Common myeloid progenitor, CD34-positive (primary cell): ENCODE data around the gene AFF3.

Experiments
- CTCF ChIA-PET: fragments of 350-600 bp; sonication (Branson Sonifier 250); formaldehyde crosslinking; loops from one replicate; lab custom pipeline; 2021; ENCODE audit warnings: antibody characterized with exemption; lab: Charles Lee
- POLR2A ChIA-PET: fragments of 350-600 bp; sonication (Branson Sonifier 250); formaldehyde crosslinking; loops from one replicate; lab custom pipeline; 2021; ENCODE audit warnings: antibody characterized with exemption; lab: Charles Lee
- DNase-seq, 3 donors: peaks; one replicate each; pipeline versions ENCODE4 v3.0.0 to v3.0.0-alpha.2; 2013
- H3K27ac ChIP-seq, 2 experiments: 1 replicate in 1 of 2; 2 replicates in 1 of 2; pipeline ENCODE4 v1.7.0; 2013; ENCODE audit warnings: inconsistent platforms in 2 of 2, low read length in 2 of 2, mild to moderate bottlenecking in 2 of 2, low read depth in 1 of 2, moderate library complexity in 1 of 2; ENCODE audit not compliant: severe bottlenecking in 2 of 2, insufficient read depth in 1 of 2, poor library complexity in 1 of 2
- H3K27me3 ChIP-seq, 5 experiments: replicated peaks in 2 of 5; 1 replicate in 3 of 5; 2 replicates in 2 of 5; pipeline versions ENCODE4 v1.6.1 to v1.7.0; 2013; ENCODE audit warnings: low read length in 4 of 5, mild to moderate bottlenecking in 2 of 5, moderate library complexity in 2 of 5, inconsistent platforms in 1 of 5; ENCODE audit not compliant: insufficient read depth in 5 of 5, control insufficient read depth in 4 of 5
- H3K36me3 ChIP-seq, 4 experiments: 1 replicate in 2 of 4; 2 replicates in 2 of 4; pipeline versions ENCODE4 v1.6.1 to v1.7.0; 2013; ENCODE audit warnings: low read length in 3 of 4, control low read depth in 1 of 4, mild to moderate bottlenecking in 1 of 4; ENCODE audit not compliant: control insufficient read depth in 4 of 4, insufficient read depth in 4 of 4
- H3K4me1 ChIP-seq, 4 experiments: 1 replicate in 3 of 4; 2 replicates in 1 of 4; pipeline versions ENCODE4 v1.6.1 to v1.7.1; 2013; ENCODE audit warnings: low read length in 3 of 4, mild to moderate bottlenecking in 3 of 4, control low read depth in 1 of 4, inconsistent platforms in 1 of 4, moderate library complexity in 1 of 4; ENCODE audit not compliant: control insufficient read depth in 4 of 4, insufficient read depth in 4 of 4; ENCODE audit errors: control extremely low read depth in 1 of 4
- H3K4me3 ChIP-seq, 7 experiments: 1 replicate in 4 of 7; 2 replicates in 3 of 7; pipeline versions ENCODE4 v1.5.1 to v1.7.0; 2013; ENCODE audit warnings: mild to moderate bottlenecking in 7 of 7, low read length in 6 of 7, moderate library complexity in 6 of 7, inconsistent platforms in 2 of 7, low read depth in 2 of 7, control low read depth in 1 of 7; ENCODE audit not compliant: insufficient read depth in 4 of 7, control insufficient read depth in 1 of 7; ENCODE audit errors: extremely low read depth in 1 of 7
- H3K9me3 ChIP-seq, 5 experiments: 1 replicate in 4 of 5; 2 replicates in 1 of 5; pipeline versions ENCODE4 v1.6.1 to v1.7.1; 2013; ENCODE audit warnings: low read length in 4 of 5, mild to moderate bottlenecking in 2 of 5, inconsistent platforms in 1 of 5, low read depth in 1 of 5, moderate library complexity in 1 of 5; ENCODE audit not compliant: control insufficient read depth in 4 of 5, insufficient read depth in 2 of 5; ENCODE audit errors: control extremely low read depth in 1 of 5
- WGBS: methylation state at CpG from one replicate; pipeline ENCODE4 v1.1.5; 2013; ENCODE audit not compliant: insufficient coverage; 5-methylcytosine and 5-hydroxymethylcytosine counted together

Gene AFF3

DNA sequence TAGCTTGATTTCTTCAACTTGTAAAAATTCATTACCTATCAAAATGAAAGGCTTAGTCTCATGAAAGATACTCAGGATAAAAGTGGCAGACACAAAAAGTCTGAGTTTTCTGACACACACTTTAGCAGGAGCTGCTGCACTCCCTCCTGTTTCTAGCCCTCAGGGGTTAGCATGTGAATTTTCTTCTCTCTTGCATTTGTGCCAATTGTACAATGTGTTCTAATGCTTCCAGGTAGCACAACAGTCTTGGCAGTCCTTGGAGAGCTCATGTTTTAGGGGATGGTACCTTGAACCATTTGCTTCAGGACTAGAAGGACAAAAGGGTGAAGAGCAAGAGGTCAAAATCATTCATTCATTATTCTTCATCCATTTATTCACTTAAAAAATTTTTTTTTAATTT lies 316.8 kb downstream of the AFF3 start:
- DNase-seq, result no peak
- H3K27ac ChIP-seq, result no peak overlapping the region
- no peak overlapping the region for H3K4me3 ChIP-seq
- no peaks in the 10 kb centered on the region for H3K27me3 ChIP-seq
- peaks cover 0 to 10% (median 3%) of the 10 kb centered on the region in 4 experiments for H3K36me3 ChIP-seq
- ChIA-PET CTCF (no interaction called here), POLR2A (no interaction called here)
- H3K9me3 ChIP-seq, result peaks cover 0 to 2% (median 0%) of the 10 kb centered on the region in 5 experiments
- peaks cover 0 to 24% (median 19%) of the 10 kb centered on the region in 4 experiments for H3K4me1 ChIP-seq

DNA sequence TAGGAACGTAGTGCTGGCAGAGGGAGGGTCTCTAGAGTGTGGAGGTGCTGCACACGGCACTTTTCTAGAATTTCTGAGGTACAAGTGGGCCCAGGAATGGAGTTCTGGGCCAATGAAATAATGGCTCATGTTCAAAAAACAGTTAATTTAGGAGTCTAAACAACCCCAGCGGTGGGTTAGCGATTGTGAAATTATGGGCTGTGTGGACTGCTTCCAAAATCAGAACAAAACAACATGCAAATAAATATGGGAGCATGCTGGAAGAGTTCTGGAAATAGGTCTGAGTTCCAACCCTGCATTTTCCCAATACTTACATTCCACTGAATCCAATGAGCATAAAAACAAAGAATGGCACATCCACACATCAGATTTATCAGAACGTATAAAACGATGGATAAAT lies 317.6 kb downstream of the AFF3 start:
- DNase-seq, result no peak
- CTCF ChIA-PET, result interaction anchor here (1.4 kb wide), 1 partner anchor 17 kb away, joined by 3 read pairs; no protein-coding TSS in a partner anchor
- H3K4me3 ChIP-seq, result no peak overlapping the region
- no peaks in the 10 kb centered on the region for H3K27me3 ChIP-seq
- 94% methylated on average over 2 of the region's 6 CpGs for WGBS
- H3K36me3 ChIP-seq, result peaks cover 0 to 10% (median 3%) of the 10 kb centered on the region in 4 experiments
- H3K27ac ChIP-seq, result no peak overlapping the region
- peaks cover 0 to 2% (median 0%) of the 10 kb centered on the region in 5 experiments for H3K9me3 ChIP-seq
- POLR2A ChIA-PET, result no interaction called here
- peaks cover 0 to 24% (median 19%) of the 10 kb centered on the region in 4 experiments for H3K4me1 ChIP-seq

DNA sequence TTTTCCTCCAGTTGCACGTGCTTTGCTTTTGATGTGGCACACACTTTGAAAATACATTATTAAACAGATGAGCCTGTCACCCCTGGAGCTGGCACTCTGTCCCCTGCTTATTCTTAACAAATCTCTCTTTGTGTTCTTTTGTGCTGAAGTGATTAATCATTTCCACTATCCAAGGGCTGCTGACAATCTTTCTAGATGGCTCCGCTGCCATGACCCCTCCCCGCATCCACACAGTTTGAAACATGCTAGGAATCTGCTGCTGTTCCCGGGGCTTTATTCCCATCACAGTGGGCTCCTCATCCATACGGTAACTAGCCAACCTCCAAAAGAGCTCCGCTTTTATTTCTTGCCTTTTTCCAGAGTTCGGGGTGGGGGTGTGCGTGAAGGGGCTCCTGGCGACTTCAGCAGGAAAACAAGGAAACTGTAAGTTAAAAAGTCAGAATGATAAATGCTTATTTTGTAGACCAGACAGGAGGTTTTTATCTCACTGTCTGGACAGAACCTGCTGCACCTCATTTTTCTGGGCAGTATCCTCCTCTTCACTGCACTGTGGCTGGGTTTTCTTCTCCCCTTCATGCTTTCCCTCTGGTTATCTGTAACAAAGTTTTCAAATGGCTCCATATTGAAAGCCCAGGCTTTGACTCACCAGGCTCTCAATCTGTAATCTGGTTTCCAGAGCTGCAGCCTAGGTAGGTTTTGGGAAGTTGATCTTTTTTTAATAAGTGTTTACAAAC lies 319.7 kb downstream of the AFF3 start:
- Histone ChIP-seq H3K4me1 (peaks cover 0 to 15% (median 11%) of the 10 kb centered on the region in 4 experiments), H3K36me3 (peaks cover 0 to 10% (median 2%) of the 10 kb centered on the region in 4 experiments), H3K27me3 (no peaks in the 10 kb centered on the region), H3K9me3 (no peaks in the 10 kb centered on the region), H3K27ac (no peak overlapping the region), H3K4me3 (no peak overlapping the region)
- DNase-seq, result no peak
- 95% methylated on average over 7 of the region's 9 CpGs for WGBS
- CTCF ChIA-PET, result interaction anchor here (4.1 to 4.4 kb wide), 2 partner anchors 19 to 423 kb away, joined by 33 to 40 read pairs; no protein-coding TSS in a partner anchor
- POLR2A ChIA-PET, result no interaction called here

DNA sequence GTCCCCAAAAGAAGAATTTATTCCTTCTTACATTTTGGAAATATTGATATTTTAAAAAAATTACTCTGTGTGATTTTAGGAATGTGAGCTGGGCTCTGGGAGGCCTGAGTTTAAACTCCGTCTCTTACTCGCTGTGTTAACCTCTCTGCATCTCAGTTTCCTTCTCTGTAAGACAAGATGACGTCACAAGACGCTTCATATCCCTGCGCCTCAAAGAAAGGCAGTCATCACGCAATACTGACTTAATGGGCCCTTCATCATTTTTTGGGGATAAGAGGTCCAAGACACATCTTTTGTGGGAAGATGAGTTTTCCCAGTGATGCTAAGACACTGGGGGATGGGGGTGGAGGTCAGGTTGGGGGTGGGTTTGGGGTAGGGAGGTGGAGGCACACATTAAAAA lies 320.4 kb downstream of the AFF3 start:
- Histone ChIP-seq H3K4me1 (peaks cover 0 to 10% (median 6%) of the 10 kb centered on the region in 4 experiments), H3K27me3 (no peaks in the 10 kb centered on the region), H3K4me3 (no peak overlapping the region), H3K36me3 (peaks cover 0 to 10% (median 2%) of the 10 kb centered on the region in 4 experiments), H3K9me3 (no peaks in the 10 kb centered on the region), H3K27ac (no peak overlapping the region)
- POLR2A ChIA-PET, result no interaction called here
- WGBS, result 100% methylated on average over 5 of the region's 6 CpGs
- CTCF ChIA-PET, result interaction anchor here (1.6 to 4.4 kb wide), 3 partner anchors 20 to 424 kb away, joined by 3 to 40 read pairs (median 33); no protein-coding TSS in a partner anchor
- DNase-seq, result no peak

DNA sequence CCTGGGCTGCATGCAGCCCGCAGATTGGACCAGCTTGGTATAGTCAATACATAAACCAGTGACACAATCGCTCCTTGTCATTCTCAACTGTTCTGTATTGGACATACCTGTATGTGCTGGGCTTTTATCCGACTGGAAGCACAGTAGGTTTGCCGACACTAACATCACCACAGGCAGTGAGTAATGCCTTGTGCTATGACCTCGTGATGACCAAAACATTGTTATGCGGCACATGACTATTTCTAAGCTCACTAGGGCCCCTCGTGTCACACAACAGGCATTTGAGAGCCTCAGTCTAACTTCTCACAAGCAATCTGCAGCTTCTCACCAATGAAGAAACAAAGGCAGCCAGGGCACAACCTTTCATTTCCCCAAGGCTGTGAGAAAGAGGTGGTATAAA lies 320.8 kb downstream of the AFF3 start:
- no peaks in the 10 kb centered on the region for H3K27me3 ChIP-seq
- ChIA-PET POLR2A (no interaction called here), CTCF (interaction anchor here (1.1 to 4.4 kb wide), 4 partner anchors 20 to 424 kb away, joined by 3 to 40 read pairs (median 18); no protein-coding TSS in a partner anchor)
- WGBS, result 100% methylated on average over 5 of the region's 7 CpGs
- H3K27ac ChIP-seq, result no peak overlapping the region
- no peak for DNase-seq
- H3K36me3 ChIP-seq, result peaks cover 0 to 10% (median 2%) of the 10 kb centered on the region in 4 experiments
- H3K4me3 ChIP-seq, result no peak overlapping the region
- no peaks in the 10 kb centered on the region for H3K9me3 ChIP-seq
- H3K4me1 ChIP-seq, result peaks cover 0 to 6% (median 1%) of the 10 kb centered on the region in 4 experiments

DNA sequence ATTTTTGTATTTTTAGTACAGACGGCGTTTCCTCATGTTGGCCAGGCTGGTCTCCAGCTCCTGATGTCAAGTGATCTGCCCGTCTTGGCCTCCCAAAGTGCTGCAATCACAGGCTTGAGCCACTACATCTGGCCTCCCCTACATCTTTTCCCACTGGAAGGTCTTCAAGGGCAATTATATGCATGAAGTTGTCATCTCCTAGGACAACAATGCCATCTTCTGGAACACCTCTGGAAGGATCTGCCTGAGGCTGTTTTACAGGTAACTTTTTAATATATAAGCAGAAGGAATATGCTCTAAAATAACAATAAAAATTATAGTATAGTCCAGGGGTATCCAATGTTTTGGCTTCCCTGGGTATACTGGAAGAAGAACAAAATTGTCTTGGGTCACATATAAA lies 321.4 kb downstream of the AFF3 start:
- Histone ChIP-seq H3K27ac (no peak overlapping the region), H3K4me1 (peaks cover 0 to 3% (median 0%) of the 10 kb centered on the region in 4 experiments), H3K9me3 (no peaks in the 10 kb centered on the region), H3K4me3 (no peak overlapping the region), H3K36me3 (peaks cover 0 to 10% (median 2%) of the 10 kb centered on the region in 4 experiments), H3K27me3 (no peaks in the 10 kb centered on the region)
- DNase-seq, result no peak
- POLR2A ChIA-PET, result no interaction called here
- 94% methylated on average over 3 of the region's 3 CpGs for WGBS
- CTCF ChIA-PET, result interaction anchor here (1.1 to 4.4 kb wide), 5 partner anchors 14 to 425 kb away, joined by 3 to 40 read pairs (median 6); no protein-coding TSS in a partner anchor

DNA sequence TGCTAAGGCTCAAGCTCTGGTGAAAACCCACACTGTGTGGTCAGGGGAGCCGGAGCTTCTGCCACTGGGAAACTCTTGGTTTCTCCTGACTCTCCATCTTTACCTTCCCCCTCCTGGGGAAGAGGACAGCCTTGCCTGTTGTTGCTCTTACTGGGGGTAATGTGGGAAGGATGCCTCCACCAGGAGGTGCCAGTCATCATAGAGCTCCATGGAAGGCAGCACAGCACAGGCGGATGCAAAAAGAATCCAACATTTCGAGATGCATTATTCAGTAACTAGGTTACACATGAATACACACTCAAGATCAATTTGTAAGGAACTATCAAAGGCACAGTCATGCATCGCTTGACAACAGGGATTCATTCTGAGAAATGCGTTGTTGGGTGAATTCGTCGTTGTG lies 322.6 kb downstream of the AFF3 start:
- Histone ChIP-seq H3K4me3 (no peak overlapping the region), H3K27ac (no peak overlapping the region), H3K27me3 (no peaks in the 10 kb centered on the region), H3K9me3 (no peaks in the 10 kb centered on the region), H3K4me1 (peaks cover 0 to 3% (median 0%) of the 10 kb centered on the region in 4 experiments), H3K36me3 (peaks cover 0 to 9% (median 2%) of the 10 kb centered on the region in 4 experiments)
- POLR2A ChIA-PET, result no interaction called here
- no peak for DNase-seq
- 98% methylated on average over 5 of the region's 7 CpGs for WGBS
- CTCF ChIA-PET, result interaction anchor here (0.8 to 4.4 kb wide), 12 partner anchors 10 to 442 kb away, joined by 3 to 40 read pairs (median 4); no protein-coding TSS in a partner anchor
